ENCODE data around the gene RAPH1.

- TF ChIP-seq TAF1 (IDR thresholded peaks at IDR 0.05; ENCODE audit: low read depth) (no peak), EP300 (conservative IDR thresholded peaks at IDR 0.05; ENCODE audit: poor library complexity, severe bottlenecking) (no peak)
Measured at GRCh38 chr2:203533676-203534591, 1.2 kb downstream of the RAPH1 start.
